NT2/D1 (cell line): ENCODE measurements around the gene PBX1.

ENCODE experiments used
- SUZ12 ChIP-seq: IDR thresholded peaks from 2 replicates; pipeline ENCODE4 v1.6.1; 2011; ENCODE audit not compliant: insufficient read length, insufficient read depth; ENCODE audit errors: extremely low read depth
- YY1 ChIP-seq: IDR thresholded peaks from 2 replicates; pipeline ENCODE4 v1.6.1; 2011; ENCODE audit not compliant: insufficient read length, insufficient read depth
- ZNF274 ChIP-seq: IDR thresholded peaks from 2 replicates; pipeline ENCODE4 v1.6.1; 2011; ENCODE audit warnings: mild to moderate bottlenecking, low read depth, low read length

DNA sequence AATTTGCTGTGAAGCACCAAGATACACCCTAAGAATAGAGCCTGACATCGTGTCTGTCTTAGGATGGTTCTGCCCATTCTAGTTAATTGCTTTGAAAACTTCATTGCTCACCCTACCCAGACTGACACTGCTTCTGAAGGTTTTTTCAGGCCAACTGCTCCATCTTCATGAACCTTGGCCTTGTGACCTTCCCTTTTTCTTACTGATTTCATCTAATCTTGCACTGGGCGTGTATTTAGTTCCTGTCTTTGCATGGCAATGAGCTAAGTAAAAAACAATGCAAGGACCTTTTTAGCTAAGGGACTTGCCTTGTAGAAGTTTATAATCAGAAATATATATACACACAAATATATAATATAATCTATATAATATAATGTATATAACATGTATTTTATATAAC lies 108.0 kb downstream of the PBX1 start:
- TF ChIP-seq ZNF274 (no peak), YY1 (no peak), SUZ12 (no peak)
